Astrocyte (in vitro differentiated cells and primary cell): Measurements from ENCODE around the gene TMEM259.

Experiments
- EZH2 ChIP-seq: IDR thresholded peaks from 2 replicates; pipeline ENCODE4 v1.6.1; 2012; ENCODE audit warnings: mild to moderate bottlenecking, low read length, inconsistent platforms; ENCODE audit not compliant: insufficient read depth
- TF ChIP-seq, protein P1 (sequence below): IDR thresholded peaks from 2 replicates; pipeline ENCODE4 v1.5.1; 2011; ENCODE audit warnings: low read depth, mild to moderate bottlenecking, inconsistent platforms, low read length, moderate library complexity; ENCODE audit not compliant: insufficient read depth

DNA sequence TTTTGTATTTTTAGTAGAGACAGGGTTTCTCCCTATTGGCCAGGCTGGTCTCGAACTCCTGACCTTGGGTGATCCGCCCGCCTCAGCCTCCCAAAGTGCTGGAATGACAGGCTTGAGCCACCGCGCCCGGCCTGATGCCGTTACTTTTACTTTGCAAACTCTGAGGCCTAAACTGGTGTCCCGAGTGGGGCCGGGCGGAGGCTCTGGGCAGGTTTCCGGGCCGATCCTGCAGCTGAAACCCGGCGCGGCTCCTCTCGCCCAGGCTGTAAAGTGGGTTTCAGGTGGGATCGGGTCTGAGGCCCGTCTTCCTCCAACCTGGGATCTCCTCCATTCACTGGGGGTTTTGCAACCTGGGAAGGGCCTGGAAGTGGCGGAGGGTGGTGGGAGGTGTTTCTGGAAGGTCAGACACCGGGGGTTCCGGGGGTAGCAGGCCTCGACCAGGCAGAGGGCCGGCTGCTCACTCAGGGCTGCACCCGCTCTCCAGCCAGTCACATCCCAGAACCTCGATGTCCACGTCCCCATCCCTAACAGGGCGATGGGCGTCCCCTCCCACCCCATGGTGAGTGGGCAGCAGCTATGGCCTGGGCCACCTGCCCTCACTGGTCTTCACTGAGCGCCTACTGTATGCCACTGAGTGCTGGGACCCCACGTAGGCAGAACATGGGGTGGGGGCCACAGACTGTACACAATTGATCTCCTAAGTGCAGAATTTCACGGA is 58.1 kb downstream of the TMEM259 start:
- TF ChIP-seq, protein P1, sequence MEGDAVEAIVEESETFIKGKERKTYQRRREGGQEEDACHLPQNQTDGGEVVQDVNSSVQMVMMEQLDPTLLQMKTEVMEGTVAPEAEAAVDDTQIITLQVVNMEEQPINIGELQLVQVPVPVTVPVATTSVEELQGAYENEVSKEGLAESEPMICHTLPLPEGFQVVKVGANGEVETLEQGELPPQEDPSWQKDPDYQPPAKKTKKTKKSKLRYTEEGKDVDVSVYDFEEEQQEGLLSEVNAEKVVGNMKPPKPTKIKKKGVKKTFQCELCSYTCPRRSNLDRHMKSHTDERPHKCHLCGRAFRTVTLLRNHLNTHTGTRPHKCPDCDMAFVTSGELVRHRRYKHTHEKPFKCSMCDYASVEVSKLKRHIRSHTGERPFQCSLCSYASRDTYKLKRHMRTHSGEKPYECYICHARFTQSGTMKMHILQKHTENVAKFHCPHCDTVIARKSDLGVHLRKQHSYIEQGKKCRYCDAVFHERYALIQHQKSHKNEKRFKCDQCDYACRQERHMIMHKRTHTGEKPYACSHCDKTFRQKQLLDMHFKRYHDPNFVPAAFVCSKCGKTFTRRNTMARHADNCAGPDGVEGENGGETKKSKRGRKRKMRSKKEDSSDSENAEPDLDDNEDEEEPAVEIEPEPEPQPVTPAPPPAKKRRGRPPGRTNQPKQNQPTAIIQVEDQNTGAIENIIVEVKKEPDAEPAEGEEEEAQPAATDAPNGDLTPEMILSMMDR: no peak
- no peak for TF ChIP-seq EZH2
